Fibroblast of mammary gland (primary cell): ENCODE results near the gene ENOPH1.

Experiments used
- DNase-seq: peaks from one replicate; pipeline ENCODE4 v3.0.0-alpha.2; 2010; ENCODE audit warnings: low read depth
- H3K4me3 ChIP-seq: 2 replicates; pipeline ENCODE4 v1.5.1; 2011; ENCODE audit warnings: low read depth, mild to moderate bottlenecking, low read length, moderate library complexity; ENCODE audit not compliant: control insufficient read depth
- CTCF ChIP-seq: conservative IDR thresholded peaks from 2 replicates; pipeline ENCODE4 v1.5.1; 2011; ENCODE audit warnings: low read depth, low read length, inconsistent platforms; ENCODE audit not compliant: control insufficient read depth, insufficient read depth

The ENOPH1 gene

GRCh38 chr4:82501154-82501442 lies 70.7 kb downstream of the ENOPH1 start:
- no peak for DNase-seq
- TF ChIP-seq CTCF = no peak
- H3K4me3 ChIP-seq = no peak overlapping the region

- H3K4me3 ChIP-seq = no peak overlapping the region
- no peak for TF ChIP-seq CTCF
- no peak for DNase-seq
Measured at GRCh38 chr4:82508011-82508410, 77.6 kb downstream of the ENOPH1 start.

- no peak overlapping the region for H3K4me3 ChIP-seq
- no peak for TF ChIP-seq CTCF
- no peak for DNase-seq
Measured at GRCh38 chr4:82508806-82509428, 78.5 kb downstream of the ENOPH1 start.

GRCh38 chr4:82510216-82510615 lies 79.8 kb downstream of the ENOPH1 start:
- no peak for DNase-seq
- no peak overlapping the region for H3K4me3 ChIP-seq
- no peak for TF ChIP-seq CTCF
